Natural killer cell (primary cell): ENCODE results near the gene MMP21. TPM values are rescaled to one million over a fixed set of nuclear protein-coding genes. Genes with fewer than 3 reads are reported as not detected.

Source experiments
- ATAC-seq, 3 donors: fragments of 150-1000 bp in 2 of 3; fragments of 200-7000 bp in 1 of 3; cut with Tn5 transposase; 1 replicate in 1 of 3; 2 replicates in 2 of 3; pipeline ENCODE4 v1.10.0; 2021; ENCODE audit warnings: mild to moderate bottlenecking in 2 of 3, moderate library complexity in 2 of 3
- DNase-seq, 2 donors: peaks; one replicate each; pipeline versions ENCODE4 v3.0.0 to v3.0.0-alpha.2; 2013 to 2021; ENCODE audit warnings: mixed read lengths in 1 of 2
- H3K27ac ChIP-seq: one replicate; pipeline ENCODE4 v1.5.1; 2013; ENCODE audit warnings: mild to moderate bottlenecking, low read length
- H3K27me3 ChIP-seq: one replicate; pipeline ENCODE4 v1.6.1; 2013; ENCODE audit warnings: low read length; ENCODE audit not compliant: control insufficient read depth, insufficient read depth
- H3K36me3 ChIP-seq: one replicate; pipeline ENCODE4 v1.6.1; 2013; ENCODE audit warnings: low read length; ENCODE audit not compliant: control insufficient read depth, insufficient read depth
- H3K4me1 ChIP-seq: one replicate; pipeline ENCODE4 v1.6.1; 2013; ENCODE audit warnings: low read length; ENCODE audit not compliant: control insufficient read depth, insufficient read depth
- H3K4me3 ChIP-seq: one replicate; pipeline ENCODE4 v1.5.1; 2013; ENCODE audit warnings: low read length
- H3K9me3 ChIP-seq: one replicate; pipeline ENCODE4 v1.6.1; 2013; ENCODE audit warnings: low read length; ENCODE audit not compliant: control insufficient read depth, insufficient read depth
- H3K27ac Mint-ChIP-seq, 2 donors: one replicate each; pipeline ENCODE4 v1.8.0; 2022; ENCODE audit warnings: mild to moderate bottlenecking in 2 of 2, mixed read lengths in 2 of 2, moderate library complexity in 1 of 2
- H3K27me3 Mint-ChIP-seq, 2 donors: one replicate each; pipeline ENCODE4 v1.8.0; 2022; ENCODE audit warnings: low read depth in 2 of 2, mixed read lengths in 2 of 2
- H3K36me3 Mint-ChIP-seq: one replicate; pipeline ENCODE4 v1.8.0; 2022; ENCODE audit warnings: mixed read lengths
- H3K4me1 Mint-ChIP-seq, 2 donors: one replicate each; pipeline ENCODE4 v1.8.0; 2022; ENCODE audit warnings: mixed read lengths in 2 of 2
- H3K4me3 Mint-ChIP-seq: one replicate; pipeline ENCODE4 v1.8.0; 2022; ENCODE audit warnings: mild to moderate bottlenecking, moderate library complexity, mixed read lengths
- H3K9me3 Mint-ChIP-seq, 2 donors: one replicate each; pipeline ENCODE4 v1.8.0; 2022; ENCODE audit warnings: mixed read lengths in 2 of 2
- WGBS: methylation state at CpG from one replicate; pipeline ENCODE4 v1.1.7; 2013; ENCODE audit warnings: missing lambda C conversion rate; ENCODE audit not compliant: insufficient coverage; 5-methylcytosine and 5-hydroxymethylcytosine counted together
- intact Hi-C: fragments of 100-400 bp; cut with micrococcal nuclease; formaldehyde crosslinking; loops from one replicate; pipeline ENCODE4 v1.14.2; 2022
- total RNA-seq, 4 donors: library from RNA; stranded (reverse); fragments of 120-200 nt in 1 of 4; gene quantifications; one replicate each; pipeline versions ENCODE4 v1.2.3 to v1.2.4, GENCODE V29; 2013 to 2022
- TF ChIP-seq, protein P1 (sequence below): fragments of 200-600 bp; IDR thresholded peaks from one replicate; pipeline ENCODE4 v1.8.0; 2022; ENCODE audit warnings: antibody characterized with exemption

Gene MMP21
- total RNA-seq, 3 donors from 2014 or later (not counting 1 experiment from before 2014, with no cell fraction given) = 0.32 to 0.85 (median 0.35) TPM

DNA sequence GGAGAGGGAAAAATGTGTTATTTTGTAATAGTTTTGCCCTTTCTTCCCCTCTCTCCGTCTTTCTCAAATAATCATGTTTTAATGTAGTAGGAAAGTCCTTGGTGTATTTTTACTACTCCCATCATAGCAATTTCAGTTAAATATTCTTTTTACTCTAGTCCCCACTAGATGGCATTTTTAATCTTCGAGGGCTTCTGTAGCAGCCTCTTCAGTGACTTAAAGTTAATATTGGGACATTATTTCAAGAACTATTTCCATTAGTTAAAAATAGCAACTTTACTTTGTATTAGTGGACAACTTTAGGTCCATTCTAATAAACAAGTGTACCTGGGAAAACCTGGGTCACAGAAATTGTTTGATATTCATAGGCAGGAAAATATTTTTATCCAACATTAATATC, 33.2 kb downstream of the MMP21 start:
- peaks cover 54% of the 10 kb centered on the region for H3K36me3 Mint-ChIP-seq
- H3K36me3 ChIP-seq = peaks cover 92% of the 10 kb centered on the region
- no peak overlapping the region for H3K27ac ChIP-seq
- H3K27me3 Mint-ChIP-seq = no peaks in the 10 kb centered on the region
- DNase-seq (no peak), ATAC-seq (no peak)
- no peaks in the 10 kb centered on the region for H3K4me1 ChIP-seq
- intact Hi-C loops = no loop called here
- H3K9me3 Mint-ChIP-seq = no peaks in the 10 kb centered on the region
- H3K4me1 Mint-ChIP-seq = peaks cover 5 to 8% of the 10 kb centered on the region in 2 donors
- H3K27ac Mint-ChIP-seq = no peak overlapping the region
- H3K4me3 ChIP-seq = no peak overlapping the region
- WGBS = no CpG with 5 or more reads among the region's 2 CpGs
- TF ChIP-seq, protein P1, sequence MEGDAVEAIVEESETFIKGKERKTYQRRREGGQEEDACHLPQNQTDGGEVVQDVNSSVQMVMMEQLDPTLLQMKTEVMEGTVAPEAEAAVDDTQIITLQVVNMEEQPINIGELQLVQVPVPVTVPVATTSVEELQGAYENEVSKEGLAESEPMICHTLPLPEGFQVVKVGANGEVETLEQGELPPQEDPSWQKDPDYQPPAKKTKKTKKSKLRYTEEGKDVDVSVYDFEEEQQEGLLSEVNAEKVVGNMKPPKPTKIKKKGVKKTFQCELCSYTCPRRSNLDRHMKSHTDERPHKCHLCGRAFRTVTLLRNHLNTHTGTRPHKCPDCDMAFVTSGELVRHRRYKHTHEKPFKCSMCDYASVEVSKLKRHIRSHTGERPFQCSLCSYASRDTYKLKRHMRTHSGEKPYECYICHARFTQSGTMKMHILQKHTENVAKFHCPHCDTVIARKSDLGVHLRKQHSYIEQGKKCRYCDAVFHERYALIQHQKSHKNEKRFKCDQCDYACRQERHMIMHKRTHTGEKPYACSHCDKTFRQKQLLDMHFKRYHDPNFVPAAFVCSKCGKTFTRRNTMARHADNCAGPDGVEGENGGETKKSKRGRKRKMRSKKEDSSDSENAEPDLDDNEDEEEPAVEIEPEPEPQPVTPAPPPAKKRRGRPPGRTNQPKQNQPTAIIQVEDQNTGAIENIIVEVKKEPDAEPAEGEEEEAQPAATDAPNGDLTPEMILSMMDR = no peak
- H3K27me3 ChIP-seq = no peaks in the 10 kb centered on the region
- no peaks in the 10 kb centered on the region for H3K9me3 ChIP-seq
- H3K4me3 Mint-ChIP-seq = no peak overlapping the region

GRCh38 chr10:125739994-125740679, 35.5 kb downstream of the MMP21 start:
- H3K27ac Mint-ChIP-seq = no peak overlapping the region
- WGBS = 93% methylated on average over 7 of the region's 7 CpGs
- H3K4me3 Mint-ChIP-seq = no peak overlapping the region
- no peaks in the 10 kb centered on the region for H3K9me3 ChIP-seq
- TF ChIP-seq, protein P1 = no peak
- no peaks in the 10 kb centered on the region for H3K4me1 ChIP-seq
- peaks cover 49% of the 10 kb centered on the region for H3K36me3 Mint-ChIP-seq
- no peaks in the 10 kb centered on the region for H3K27me3 Mint-ChIP-seq
- H3K27ac ChIP-seq = no peak overlapping the region
- no peak overlapping the region for H3K4me3 ChIP-seq
- H3K36me3 ChIP-seq = peaks cover 92% of the 10 kb centered on the region
- no peak for ATAC-seq
- no peak for DNase-seq
- no peaks in the 10 kb centered on the region for H3K27me3 ChIP-seq
- H3K4me1 Mint-ChIP-seq = peaks cover 5 to 6% of the 10 kb centered on the region in 2 donors
- intact Hi-C loops = no loop called here
- no peaks in the 10 kb centered on the region for H3K9me3 Mint-ChIP-seq

DNA sequence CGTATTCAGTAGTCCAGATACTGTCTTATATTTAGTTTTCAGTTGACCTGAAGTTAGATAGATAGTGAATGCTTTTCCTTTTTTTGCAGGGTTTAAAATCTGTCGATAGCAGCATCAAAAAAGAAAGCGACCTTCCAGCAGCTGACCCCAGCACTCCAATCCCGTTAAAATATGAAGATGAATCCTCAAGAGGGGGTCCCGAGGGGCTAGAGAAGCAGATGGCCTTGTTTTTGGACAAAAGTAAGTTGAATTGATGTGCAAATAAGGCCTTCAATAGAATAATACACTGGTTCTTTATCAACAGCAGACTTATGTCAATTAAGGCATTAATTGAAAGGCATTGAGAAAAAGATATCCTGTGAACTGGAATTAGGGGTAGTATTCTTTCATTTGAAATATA, 37.4 kb downstream of the MMP21 start:
- TF ChIP-seq, protein P1 = no peak
- H3K27ac Mint-ChIP-seq = no peak overlapping the region
- intact Hi-C loops = no loop called here

DNA sequence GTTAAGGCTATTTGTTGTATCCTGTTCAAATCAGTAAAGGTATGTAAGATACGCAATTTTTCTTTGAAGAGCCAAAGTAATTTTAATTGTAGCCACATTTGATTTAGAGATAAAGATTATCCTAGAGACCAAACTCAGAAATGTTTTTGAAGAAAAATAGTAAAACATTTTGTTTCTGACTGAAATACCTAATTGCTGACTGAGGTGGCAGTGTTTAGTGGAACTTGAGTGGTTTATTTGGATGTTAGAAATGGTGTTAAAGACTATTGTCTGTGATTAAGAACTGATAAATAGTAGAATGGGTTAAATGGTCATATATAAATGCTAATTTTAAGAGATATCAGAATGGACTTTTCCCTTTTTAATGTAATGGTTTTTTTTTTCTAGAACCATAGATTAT, 40.8 kb downstream of the MMP21 start:
- peak overlapping the region in 1 of 2 donors; percentile 15 for H3K27ac Mint-ChIP-seq
- Histone ChIP-seq H3K9me3 (no peaks in the 10 kb centered on the region), H3K27ac (no peak overlapping the region), H3K27me3 (no peaks in the 10 kb centered on the region), H3K4me3 (no peak overlapping the region), H3K36me3 (peaks cover 98% of the 10 kb centered on the region), H3K4me1 (no peaks in the 10 kb centered on the region)
- no peak for ATAC-seq
- DNase-seq = no peak
- H3K27me3 Mint-ChIP-seq = no peaks in the 10 kb centered on the region
- H3K36me3 Mint-ChIP-seq = peaks cover 43% of the 10 kb centered on the region
- peaks cover 6 to 10% of the 10 kb centered on the region in 2 donors for H3K4me1 Mint-ChIP-seq
- H3K4me3 Mint-ChIP-seq = no peak overlapping the region
- TF ChIP-seq, protein P1 = no peak
- 93% methylated on average over 1 of the region's 1 CpG for WGBS
- intact Hi-C loops = no loop called here
- H3K9me3 Mint-ChIP-seq = no peaks in the 10 kb centered on the region

More for the DNA sequence above, 37.4 kb downstream of the MMP21 start:
- H3K4me1 ChIP-seq = no peaks in the 10 kb centered on the region
- no peaks in the 10 kb centered on the region for H3K9me3 ChIP-seq
- Mint-ChIP-seq H3K27me3 (no peaks in the 10 kb centered on the region), H3K36me3 (peaks cover 39% of the 10 kb centered on the region), H3K9me3 (no peaks in the 10 kb centered on the region), H3K4me3 (no peak overlapping the region), H3K4me1 (peaks cover 0 to 6% of the 10 kb centered on the region in 2 donors)
- ATAC-seq = no peak
- H3K27ac ChIP-seq = no peak overlapping the region
- H3K27me3 ChIP-seq = no peaks in the 10 kb centered on the region
- 100% methylated on average over 4 of the region's 5 CpGs for WGBS
- no peak for DNase-seq
- no peak overlapping the region for H3K4me3 ChIP-seq
- peaks cover 94% of the 10 kb centered on the region for H3K36me3 ChIP-seq
